Uterus (tissue), 4 donors: ENCODE results near the gene RRP9. TPM values are rescaled to one million over a fixed set of nuclear protein-coding genes. Genes with fewer than 3 reads are reported as not detected.
"Not testable (repeated sequence)": the region's sequence is repeated elsewhere in the genome, so short reads cannot be mapped to it uniquely, and the experiment has no call there.

Source experiments
- DNase-seq, 2 donors: peaks; one replicate each; pipeline ENCODE4 v3.0.0-alpha.2; 2019 to 2020
- H3K27ac ChIP-seq, 2 donors: fragments of 200-600 bp; sonication (generic); 1 replicate in 1 of 2; 2 replicates in 1 of 2; pipeline ENCODE4 v1.5.1; 2016 to 2018
- H3K27me3 ChIP-seq, 2 donors: fragments of 200-600 bp; sonication (generic); one replicate each; pipeline ENCODE4 v1.5.1; 2018 to 2019; ENCODE audit warnings: control low read depth in 1 of 2
- H3K36me3 ChIP-seq, 2 donors: fragments of 200-600 bp; sonication (generic); one replicate each; pipeline ENCODE4 v1.5.1; 2019; ENCODE audit warnings: control low read depth in 1 of 2
- H3K4me1 ChIP-seq, 2 donors: fragments of 200-600 bp; sonication (generic); one replicate each; pipeline ENCODE4 v1.5.1; 2018 to 2019; ENCODE audit warnings: control low read depth in 1 of 2
- H3K4me3 ChIP-seq, 2 donors: fragments of 200-600 bp; sonication (generic); 1 replicate in 1 of 2; 2 replicates in 1 of 2; pipeline ENCODE4 v1.5.1; 2018 to 2019; ENCODE audit warnings: mild to moderate bottlenecking in 1 of 2
- H3K9me3 ChIP-seq, 2 donors: fragments of 200-600 bp; sonication (generic); one replicate each; pipeline ENCODE4 v1.5.1; 2019; ENCODE audit warnings: control low read depth in 1 of 2
- CTCF ChIP-seq, 4 experiments: fragments of 200-600 bp in 2 of 4; fragments of 450-650 bp in 2 of 4; sonication (generic) in 2 of 4; IDR thresholded peaks; one replicate each; pipeline ENCODE4 v1.5.1; 2016 to 2019; ENCODE audit warnings: antibody characterized with exemption in 4 of 4, mild to moderate bottlenecking in 2 of 4, moderate library complexity in 1 of 4
- POLR2A ChIP-seq, 2 donors: fragments of 450-650 bp; IDR thresholded peaks; one replicate each; pipeline ENCODE4 v1.6.1; 2016; ENCODE audit warnings: antibody characterized with exemption in 2 of 2, mild to moderate bottlenecking in 1 of 2, moderate library complexity in 1 of 2
- intact Hi-C: fragments of 100-400 bp; cut with DNase I; formaldehyde crosslinking; loops from one replicate; pipeline ENCODE4 v1.15.1; 2023; ENCODE audit warnings: low total_unique reads
- total RNA-seq, 4 donors: library from RNA; depleted of rRNA in 3 of 4; stranded (reverse); fragments of >200 nt in 3 of 4; gene quantifications; one replicate each; pipeline versions ENCODE4 v1.1.0 to v1.2.4, GENCODE V29; 2014 to 2023
- donor health status: DM: yes; HTN: yes; CAD: no.

The RRP9 gene
- total RNA-seq, 4 donors from 2014 or later: 4.4 to 20.5 (median 11.6) TPM

- H3K36me3 ChIP-seq: no peaks in the 10 kb centered on the region
- intact Hi-C loops: no loop called here
- no peak overlapping the region for H3K27ac ChIP-seq
- DNase-seq: no peak
- no peak overlapping the region for H3K4me3 ChIP-seq
- TF ChIP-seq CTCF (IDR thresholded peaks at IDR 0.05): no peak
- TF ChIP-seq POLR2A (IDR thresholded peaks at IDR 0.05): no peak
- no peaks in the 10 kb centered on the region for H3K4me1 ChIP-seq
- no peaks in the 10 kb centered on the region for H3K27me3 ChIP-seq
- no peaks in the 10 kb centered on the region for H3K9me3 ChIP-seq
Measured at GRCh38 chr3:51904034-51904823, 37.5 kb downstream of the RRP9 start.

GRCh38 chr3:51902361-51902760, 39.3 kb downstream of the RRP9 start:
- H3K4me3 ChIP-seq, DNase-seq, intact Hi-C loops, H3K36me3 ChIP-seq, H3K27me3 ChIP-seq, H3K27ac ChIP-seq, H3K4me1 ChIP-seq, H3K9me3 ChIP-seq: not testable (repeated sequence)

GRCh38 chr3:51900043-51900442, 41.7 kb downstream of the RRP9 start:
- H3K4me3 ChIP-seq, DNase-seq, H3K4me1 ChIP-seq, intact Hi-C loops, H3K27ac ChIP-seq, H3K9me3 ChIP-seq, H3K27me3 ChIP-seq, H3K36me3 ChIP-seq: not testable (repeated sequence)

GRCh38 chr3:51897391-51897790, 44.3 kb downstream of the RRP9 start:
- no peaks in the 10 kb centered on the region for H3K9me3 ChIP-seq
- TF ChIP-seq CTCF (IDR thresholded peaks at IDR 0.05) (no peak), POLR2A (IDR thresholded peaks at IDR 0.05) (no peak)
- intact Hi-C loops: no loop called here
- no peak overlapping the region for H3K4me3 ChIP-seq
- no peak overlapping the region for H3K27ac ChIP-seq
- H3K4me1 ChIP-seq: no peaks in the 10 kb centered on the region
- H3K27me3 ChIP-seq: no peaks in the 10 kb centered on the region
- no peaks in the 10 kb centered on the region for H3K36me3 ChIP-seq
- DNase-seq: no peak

- H3K27me3 ChIP-seq: no peaks in the 10 kb centered on the region
- intact Hi-C loops: no loop called here
- no peaks in the 10 kb centered on the region for H3K9me3 ChIP-seq
- H3K36me3 ChIP-seq: no peaks in the 10 kb centered on the region
- DNase-seq: no peak
- no peak for TF ChIP-seq CTCF (IDR thresholded peaks at IDR 0.05)
- no peak for TF ChIP-seq POLR2A (IDR thresholded peaks at IDR 0.05)
- no peaks in the 10 kb centered on the region for H3K4me1 ChIP-seq
- H3K4me3 ChIP-seq: no peak overlapping the region
- no peak overlapping the region for H3K27ac ChIP-seq
Measured at GRCh38 chr3:51896607-51897305, 44.9 kb downstream of the RRP9 start.

DNA sequence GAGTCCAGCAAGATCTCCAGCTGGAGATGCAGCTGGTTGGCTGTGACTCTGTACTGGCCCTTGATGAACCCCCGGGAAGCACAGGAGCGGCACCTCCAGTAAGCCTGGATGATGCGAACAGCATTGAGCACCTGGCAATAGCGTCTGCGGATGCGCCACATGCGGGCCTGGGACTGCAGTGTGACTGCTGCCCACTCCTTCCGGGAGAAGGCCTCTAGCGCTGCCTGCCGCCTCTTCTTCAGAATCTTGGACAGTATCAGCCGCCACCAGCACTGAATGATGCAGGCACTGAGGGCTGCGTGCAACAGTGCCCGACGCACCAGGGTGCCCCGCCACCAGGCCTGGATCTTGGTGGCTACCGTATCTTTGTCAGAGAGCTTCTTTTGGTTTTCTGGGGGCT, 46.8 kb downstream of the RRP9 start:
- no peak for TF ChIP-seq CTCF (IDR thresholded peaks at IDR 0.05)
- TF ChIP-seq POLR2A (IDR thresholded peaks at IDR 0.05): no peak
- Histone ChIP-seq H3K36me3 (no peaks in the 10 kb centered on the region), H3K4me1 (no peaks in the 10 kb centered on the region), H3K4me3 (no peak overlapping the region), H3K9me3 (no peaks in the 10 kb centered on the region), H3K27me3 (no peaks in the 10 kb centered on the region), H3K27ac (no peak overlapping the region)
- intact Hi-C loops: no loop called here
- DNase-seq: no peak
